ENCODE measurements around the gene CENPT. TPM values are rescaled to one million over a fixed set of nuclear protein-coding genes. Genes with fewer than 3 reads are reported as not detected.

Gene CENPT
- total RNA-seq, 1 donor from 2014 or later: 80.6 TPM

DNA sequence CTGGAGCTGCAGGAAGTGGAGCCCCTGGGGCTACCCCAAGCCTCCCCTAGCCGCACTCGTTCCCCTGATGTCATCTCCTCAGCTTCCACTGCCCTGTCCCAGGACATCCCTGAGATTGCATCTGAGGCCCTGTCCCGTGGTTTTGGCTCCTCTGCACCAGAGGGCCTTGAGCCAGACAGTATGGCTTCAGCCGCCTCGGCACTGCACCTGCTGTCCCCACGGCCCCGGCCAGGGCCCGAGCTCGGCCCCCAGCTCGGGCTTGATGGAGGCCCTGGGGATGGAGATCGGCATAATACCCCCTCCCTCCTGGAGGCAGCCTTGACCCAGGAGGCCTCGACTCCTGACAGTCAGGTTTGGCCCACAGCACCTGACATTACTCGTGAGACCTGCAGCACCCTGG lies 33.1 kb upstream of the CENPT start:
- peaks cover 2% of the 10 kb centered on the region for H3K4me1 Mint-ChIP-seq (ENCODE audit: low read depth)
- peaks cover 17% of the 10 kb centered on the region for H3K36me3 Mint-ChIP-seq (ENCODE audit: insufficient read depth)
- TF ChIP-seq, protein P1, sequence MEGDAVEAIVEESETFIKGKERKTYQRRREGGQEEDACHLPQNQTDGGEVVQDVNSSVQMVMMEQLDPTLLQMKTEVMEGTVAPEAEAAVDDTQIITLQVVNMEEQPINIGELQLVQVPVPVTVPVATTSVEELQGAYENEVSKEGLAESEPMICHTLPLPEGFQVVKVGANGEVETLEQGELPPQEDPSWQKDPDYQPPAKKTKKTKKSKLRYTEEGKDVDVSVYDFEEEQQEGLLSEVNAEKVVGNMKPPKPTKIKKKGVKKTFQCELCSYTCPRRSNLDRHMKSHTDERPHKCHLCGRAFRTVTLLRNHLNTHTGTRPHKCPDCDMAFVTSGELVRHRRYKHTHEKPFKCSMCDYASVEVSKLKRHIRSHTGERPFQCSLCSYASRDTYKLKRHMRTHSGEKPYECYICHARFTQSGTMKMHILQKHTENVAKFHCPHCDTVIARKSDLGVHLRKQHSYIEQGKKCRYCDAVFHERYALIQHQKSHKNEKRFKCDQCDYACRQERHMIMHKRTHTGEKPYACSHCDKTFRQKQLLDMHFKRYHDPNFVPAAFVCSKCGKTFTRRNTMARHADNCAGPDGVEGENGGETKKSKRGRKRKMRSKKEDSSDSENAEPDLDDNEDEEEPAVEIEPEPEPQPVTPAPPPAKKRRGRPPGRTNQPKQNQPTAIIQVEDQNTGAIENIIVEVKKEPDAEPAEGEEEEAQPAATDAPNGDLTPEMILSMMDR (IDR thresholded peaks at IDR 0.05; ENCODE audit: unreplicated experiment): no peak
- H3K4me3 Mint-ChIP-seq (ENCODE audit: low read depth): no peak overlapping the region
- DNase-seq (ENCODE audit: low spot score, unreplicated experiment): no peak
- no peaks in the 10 kb centered on the region for H3K9me3 Mint-ChIP-seq (ENCODE audit: low read depth)
- H3K27me3 Mint-ChIP-seq: no peaks in the 10 kb centered on the region
- H3K27ac Mint-ChIP-seq: no peak overlapping the region

DNA sequence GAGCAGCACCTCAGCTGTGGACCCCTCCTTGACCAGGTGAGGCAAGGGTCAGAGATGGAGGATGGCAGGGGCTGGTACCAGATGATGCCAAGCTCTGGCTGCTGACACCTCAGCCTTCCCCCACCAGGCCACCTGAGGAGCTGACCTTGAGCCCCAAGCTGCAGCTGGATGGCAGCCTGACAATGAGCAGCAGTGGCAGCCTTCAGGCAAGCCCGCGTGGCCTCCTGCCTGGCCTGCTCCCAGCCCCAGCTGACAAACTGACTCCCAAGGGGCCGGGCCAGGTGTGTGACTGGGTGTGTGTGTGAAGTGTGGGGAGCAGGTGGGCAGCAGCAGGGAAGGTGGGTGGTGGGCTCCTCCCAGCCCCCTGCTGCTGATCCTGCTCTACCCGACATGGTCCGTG lies 32.4 kb upstream of the CENPT start:
- no peaks in the 10 kb centered on the region for H3K27me3 Mint-ChIP-seq
- TF ChIP-seq, protein P1 (IDR thresholded peaks at IDR 0.05; ENCODE audit: unreplicated experiment): no peak
- H3K4me3 Mint-ChIP-seq (ENCODE audit: low read depth): no peak overlapping the region
- DNase-seq (ENCODE audit: low spot score, unreplicated experiment): no peak
- H3K4me1 Mint-ChIP-seq (ENCODE audit: low read depth): peaks cover 8% of the 10 kb centered on the region
- no peaks in the 10 kb centered on the region for H3K9me3 Mint-ChIP-seq (ENCODE audit: low read depth)
- no peak overlapping the region for H3K27ac Mint-ChIP-seq
- peaks cover 17% of the 10 kb centered on the region for H3K36me3 Mint-ChIP-seq (ENCODE audit: insufficient read depth)

DNA sequence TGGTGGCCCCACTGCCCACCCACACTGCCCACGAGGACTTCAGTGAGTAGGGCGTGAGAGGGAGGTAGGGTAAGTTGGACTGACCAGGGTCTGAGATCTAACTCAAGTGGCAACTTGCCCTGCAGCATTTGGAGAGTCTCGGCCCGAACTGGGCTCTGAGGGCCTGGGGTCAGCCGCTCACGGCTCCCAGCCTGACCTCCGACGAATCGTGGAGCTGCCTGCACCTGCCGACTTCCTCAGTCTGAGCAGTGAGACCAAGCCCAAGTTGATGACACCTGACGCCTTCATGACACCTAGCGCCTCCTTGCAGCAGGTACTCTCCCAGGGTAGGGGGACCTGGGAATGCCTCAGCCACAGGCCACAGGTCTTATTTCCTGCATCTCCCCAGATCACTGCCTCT lies 32.0 kb upstream of the CENPT start:
- Mint-ChIP-seq H3K4me3 (ENCODE audit: low read depth) (no peak overlapping the region), H3K9me3 (ENCODE audit: low read depth) (no peaks in the 10 kb centered on the region), H3K27me3 (no peaks in the 10 kb centered on the region), H3K36me3 (ENCODE audit: insufficient read depth) (peaks cover 15% of the 10 kb centered on the region), H3K4me1 (ENCODE audit: low read depth) (peaks cover 11% of the 10 kb centered on the region), H3K27ac (no peak overlapping the region)
- DNase-seq (ENCODE audit: low spot score, unreplicated experiment): no peak
- TF ChIP-seq, protein P1 (IDR thresholded peaks at IDR 0.05; ENCODE audit: unreplicated experiment): no peak

DNA sequence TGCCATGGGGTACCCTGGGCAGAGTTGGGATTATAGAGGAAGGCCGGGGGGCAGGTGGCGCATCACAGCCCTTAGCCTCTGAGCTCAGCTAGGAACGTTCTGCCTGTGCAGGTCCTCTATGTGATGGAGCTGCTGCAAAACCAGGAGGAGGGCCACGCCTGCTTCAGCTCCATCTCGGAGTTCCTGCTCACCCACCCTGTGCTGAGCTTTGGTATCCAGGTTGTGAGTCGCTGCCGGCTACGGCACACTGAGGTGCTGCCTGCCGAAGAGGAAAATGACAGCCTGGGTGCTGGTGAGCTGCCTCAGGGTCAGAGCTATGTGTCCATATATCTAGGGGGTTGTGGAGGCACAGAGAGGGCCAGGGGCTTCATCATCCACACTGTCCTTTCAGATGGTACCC lies 31.4 kb upstream of the CENPT start:
- Mint-ChIP-seq H3K4me1 (ENCODE audit: low read depth) (peaks cover 16% of the 10 kb centered on the region), H3K4me3 (ENCODE audit: low read depth) (no peak overlapping the region), H3K27me3 (no peaks in the 10 kb centered on the region), H3K27ac (no peak overlapping the region), H3K9me3 (ENCODE audit: low read depth) (no peaks in the 10 kb centered on the region), H3K36me3 (ENCODE audit: insufficient read depth) (peaks cover 14% of the 10 kb centered on the region)
- TF ChIP-seq, protein P1 (IDR thresholded peaks at IDR 0.05; ENCODE audit: unreplicated experiment): no peak
- DNase-seq (ENCODE audit: low spot score, unreplicated experiment): no peak

DNA sequence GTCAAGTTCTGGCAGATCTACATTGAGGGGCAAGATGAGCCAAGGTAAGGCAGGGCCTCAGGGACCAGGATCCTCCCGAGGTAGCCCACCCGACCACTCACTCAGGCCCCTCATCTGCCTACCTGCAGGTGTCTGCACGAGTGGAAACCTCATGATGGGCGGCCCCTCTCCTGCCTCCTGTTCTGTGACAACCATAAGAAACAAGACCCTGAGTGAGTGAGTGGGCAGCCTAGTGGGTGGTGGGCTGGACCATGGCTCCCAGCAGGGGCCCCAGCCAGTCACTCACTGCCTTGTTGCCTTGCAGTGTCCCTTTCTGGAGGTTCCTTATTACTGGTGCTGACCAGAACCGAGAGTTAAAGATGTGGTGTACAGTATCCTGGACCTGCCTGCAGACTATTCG lies 30.7 kb upstream of the CENPT start:
- H3K27me3 Mint-ChIP-seq: no peaks in the 10 kb centered on the region
- no peaks in the 10 kb centered on the region for H3K9me3 Mint-ChIP-seq (ENCODE audit: low read depth)
- TF ChIP-seq, protein P1 (IDR thresholded peaks at IDR 0.05; ENCODE audit: unreplicated experiment): no peak
- H3K4me1 Mint-ChIP-seq (ENCODE audit: low read depth): peaks cover 20% of the 10 kb centered on the region
- DNase-seq (ENCODE audit: low spot score, unreplicated experiment): no peak
- no peak overlapping the region for H3K4me3 Mint-ChIP-seq (ENCODE audit: low read depth)
- H3K27ac Mint-ChIP-seq: no peak overlapping the region
- peaks cover 11% of the 10 kb centered on the region for H3K36me3 Mint-ChIP-seq (ENCODE audit: insufficient read depth)
